ENCODE results near the gene SEMA4F.

SEMA4F gene

DNA sequence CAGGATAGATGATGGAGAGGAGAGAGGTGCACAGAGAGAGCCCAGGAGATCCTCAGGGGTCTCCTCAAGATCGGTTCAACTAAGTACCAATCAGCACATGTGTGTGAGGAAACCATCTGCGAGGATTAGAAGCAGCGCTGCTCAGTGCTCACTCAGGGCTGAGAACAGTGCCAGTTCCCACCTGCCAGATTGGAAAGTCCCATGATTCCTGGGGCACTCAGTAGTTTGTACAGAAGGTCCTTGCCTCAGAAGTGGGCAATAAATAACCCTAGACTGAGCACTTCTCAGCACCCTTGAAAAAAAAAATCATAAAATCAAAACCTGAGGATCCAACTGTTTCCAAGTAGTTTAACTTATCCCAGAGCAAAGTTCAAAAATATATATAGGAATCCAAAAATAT is 53.8 kb downstream of the SEMA4F start:
- DNase-seq (ENCODE audit: low read depth, low spot score), result no peak

DNA sequence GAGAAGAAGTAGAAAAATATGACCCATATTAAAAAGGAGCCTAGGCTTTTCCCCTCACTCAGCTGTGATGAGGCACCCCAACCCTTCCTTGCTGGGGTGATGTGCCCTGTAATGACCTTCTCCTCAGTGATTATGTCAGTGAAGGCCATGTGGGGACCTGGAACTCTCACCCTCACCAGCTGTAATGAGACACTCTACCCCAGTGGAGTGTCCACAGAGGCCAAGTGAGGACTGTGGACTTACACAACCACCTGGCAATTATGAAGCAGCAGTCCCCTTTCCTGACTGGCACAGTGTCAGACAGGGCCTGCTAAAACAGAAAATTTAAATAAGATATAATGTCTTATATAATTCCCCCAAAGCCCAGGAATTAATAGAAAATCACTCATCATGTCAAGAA is 54.2 kb downstream of the SEMA4F start:
- no peak for DNase-seq (ENCODE audit: low read depth, low spot score)

DNA sequence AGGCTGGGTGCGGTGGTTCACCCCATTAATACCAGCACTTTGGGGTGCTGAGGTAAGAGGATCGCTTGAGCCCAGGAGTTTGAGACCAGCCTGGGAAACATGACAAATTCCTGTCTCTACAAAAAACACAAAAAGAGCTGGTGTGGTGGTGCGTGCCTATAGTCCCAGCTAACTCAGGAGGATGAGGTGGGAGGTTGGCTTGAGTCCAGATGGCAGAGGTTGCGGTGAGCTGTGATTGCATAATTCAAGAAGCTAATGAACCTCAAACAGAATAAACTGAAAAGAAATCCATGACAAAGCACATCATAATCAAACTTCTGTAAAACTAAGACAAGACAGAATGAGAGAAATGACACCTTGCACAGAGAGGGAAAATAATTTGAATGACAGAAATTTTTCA is 54.8 kb downstream of the SEMA4F start:
- no peak for DNase-seq (ENCODE audit: low read depth, low spot score)

GRCh38 chr2:74712223-74713053 is 58.4 kb downstream of the SEMA4F start:
- no peak for DNase-seq (ENCODE audit: low read depth, low spot score)

DNA sequence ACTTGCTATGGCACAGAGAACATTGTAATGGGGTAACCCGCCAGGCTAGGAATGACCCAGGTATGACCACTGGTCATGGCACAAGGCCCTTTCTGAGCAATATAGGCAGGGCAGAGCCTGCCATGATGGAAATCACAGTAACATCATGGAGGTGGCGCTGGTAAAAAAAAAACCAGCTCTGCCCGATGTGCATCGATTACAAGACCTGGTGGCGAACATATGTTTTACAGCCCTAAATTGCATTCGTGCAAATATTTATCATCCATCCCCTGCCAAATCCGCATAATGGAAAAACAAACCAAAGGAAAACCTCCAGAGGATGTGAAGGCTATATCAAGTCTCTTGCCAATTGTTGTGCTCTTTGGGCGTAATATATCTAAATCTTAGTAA is 60.6 kb downstream of the SEMA4F start:
- no peak for DNase-seq (ENCODE audit: low read depth, low spot score)

DNA sequence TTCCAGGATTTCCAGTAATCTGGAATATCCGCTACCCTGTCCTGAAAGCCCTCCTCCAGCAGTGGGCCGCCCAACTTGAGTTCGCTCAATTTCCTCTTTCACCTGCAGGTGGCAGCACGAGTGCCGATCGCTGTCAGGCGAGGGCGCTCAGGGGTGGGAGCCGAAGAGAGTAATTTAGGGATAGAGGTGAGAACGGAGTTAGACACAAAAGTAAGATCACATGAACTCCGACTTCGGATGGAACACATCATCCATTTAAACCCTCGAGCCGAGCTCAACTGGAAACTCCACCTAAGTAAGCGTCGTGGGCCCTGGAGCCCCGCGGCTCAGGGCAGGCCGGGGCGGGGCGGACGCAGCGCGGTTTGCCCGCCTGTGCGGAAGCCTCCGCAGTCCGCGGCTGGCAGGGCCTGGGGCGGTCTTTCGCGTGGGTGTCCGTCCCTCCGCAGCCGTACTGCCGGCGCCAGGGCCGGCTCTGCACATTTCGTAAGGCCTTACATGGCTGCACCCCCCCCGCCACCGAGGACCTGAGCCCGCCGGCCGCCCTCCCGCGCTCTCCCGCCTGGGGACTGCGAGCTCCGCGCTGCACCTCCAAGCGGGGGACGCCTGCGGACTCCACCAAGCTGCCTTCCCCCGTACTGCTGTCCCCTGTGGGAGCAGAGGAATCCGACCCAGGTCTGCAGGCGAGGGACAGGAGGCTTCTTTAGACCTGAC is 61.2 kb downstream of the SEMA4F start:
- DNase-seq (ENCODE audit: low read depth, low spot score), result peak; percentile 29

DNA sequence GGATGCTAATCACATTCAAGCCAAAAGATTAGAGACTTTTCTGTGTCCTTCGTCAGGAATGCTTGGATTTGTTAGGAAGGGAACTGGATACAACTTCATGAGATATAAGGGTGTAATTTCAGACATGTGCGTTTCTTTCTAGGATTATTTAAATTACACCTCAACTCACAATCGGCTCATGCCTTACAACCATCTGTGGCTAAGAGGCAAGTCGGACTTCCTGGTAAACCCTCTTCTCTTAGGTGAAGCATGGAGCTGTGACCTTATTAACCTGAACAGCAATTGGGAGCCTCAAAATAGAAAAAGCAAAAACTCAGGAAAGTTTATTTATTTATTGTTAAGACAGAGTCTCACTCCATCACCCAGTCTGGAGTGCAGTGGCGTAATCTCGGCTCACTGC is 61.8 kb downstream of the SEMA4F start:
- DNase-seq (ENCODE audit: low read depth, low spot score), result no peak

DNA sequence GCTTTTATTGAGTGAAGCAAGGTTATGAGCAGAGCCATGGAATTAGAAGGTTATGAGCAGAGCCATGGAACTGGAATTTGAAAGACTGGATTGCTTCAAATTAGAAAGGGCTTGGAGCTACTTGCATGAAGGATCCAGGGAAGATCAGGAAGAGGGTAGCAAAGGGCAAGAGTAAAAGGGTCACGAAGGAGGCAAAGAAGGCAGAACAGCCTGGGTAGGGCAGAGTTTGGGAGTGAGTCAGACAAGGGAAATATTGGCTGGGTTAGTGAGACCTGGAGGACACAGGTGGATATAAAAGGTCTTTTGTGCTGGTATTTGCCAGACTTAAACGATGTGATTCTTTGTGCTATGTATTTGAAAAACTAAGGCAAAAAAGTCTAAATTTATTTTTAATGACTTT is 65.0 kb downstream of the SEMA4F start:
- no peak for DNase-seq (ENCODE audit: low read depth, low spot score)

DNA sequence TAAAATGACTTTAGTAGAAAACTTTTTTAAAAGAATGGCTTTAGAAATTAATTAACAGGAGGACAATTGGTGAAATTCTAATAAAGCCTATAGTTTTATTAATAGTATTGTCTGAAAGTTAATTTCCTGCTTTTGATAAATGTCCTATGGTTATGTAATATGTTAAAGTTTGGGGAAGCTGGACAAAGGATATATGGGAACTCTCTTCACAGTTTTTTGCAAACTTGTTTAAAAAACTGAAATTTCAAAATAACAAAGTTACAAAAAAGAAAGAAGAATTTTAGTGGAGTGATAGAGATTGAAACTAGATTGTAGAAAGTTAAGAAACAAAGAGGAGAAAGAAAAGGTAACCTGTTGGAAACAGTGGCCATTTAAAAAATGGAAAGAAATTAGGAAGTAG is 67.3 kb downstream of the SEMA4F start:
- no peak for DNase-seq (ENCODE audit: low read depth, low spot score)

DNA sequence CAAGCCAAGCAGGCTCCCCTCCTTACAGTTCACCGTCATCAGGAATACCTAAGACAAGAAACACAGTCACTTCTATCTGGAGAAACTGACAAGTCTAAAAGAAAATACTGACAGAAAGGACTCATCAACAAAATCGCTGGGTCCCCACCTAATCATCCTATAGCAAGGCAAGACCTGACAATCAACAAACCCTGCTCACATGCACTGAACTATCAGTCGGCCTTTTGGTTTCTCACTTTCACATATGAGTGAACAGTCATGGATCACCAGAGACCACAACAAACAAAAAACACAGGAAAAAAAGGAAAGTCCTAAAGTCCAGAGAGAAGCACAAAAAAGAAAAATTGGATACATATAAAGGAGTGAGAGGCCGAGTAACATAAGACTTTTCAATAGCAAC is 70.4 kb downstream of the SEMA4F start:
- DNase-seq (ENCODE audit: low read depth, low spot score), result no peak

GRCh38 chr2:74725287-74725686 is 71.2 kb downstream of the SEMA4F start:
- DNase-seq (ENCODE audit: low read depth, low spot score), result no peak

GRCh38 chr2:74728842-74729241 is 74.8 kb downstream of the SEMA4F start:
- no peak for DNase-seq (ENCODE audit: low read depth, low spot score)

- no peak for DNase-seq (ENCODE audit: low read depth, low spot score)
These were observed 76.5 kb downstream of the SEMA4F start for GRCh38 chr2:74730530-74730929.

Measured in brain pericyte (primary cell).